ENCODE measurements around the gene TP63.

- TF ChIP-seq EZH2 (IDR thresholded peaks at IDR 0.05; ENCODE audit: borderline replicate concordance, low read depth, low read length, poor library complexity, severe bottlenecking) (no peak), CTCF (conservative IDR thresholded peaks at IDR 0.05; ENCODE audit: low read depth, low read length) (no peak)
These were observed 37.6 kb upstream of the TP63 start for GRCh38 chr3:189593581-189593980.
